DOHH2 (cell line): Measurements from ENCODE around the gene DUSP8.
"Not testable (repeated sequence)": the region's sequence is repeated elsewhere in the genome, so short reads cannot be mapped to it uniquely, and the experiment has no call there.

Source experiments
- H3F3A ChIP-seq: fragments of 200-600 bp; sonication (generic), shearing (Covaris generic); 2 replicates; pipeline ENCODE4 v1.6.0; 2016; ENCODE audit warnings: antibody characterized with exemption, mild to moderate bottlenecking; ENCODE audit not compliant: control insufficient read depth, insufficient read depth
- H3K27ac ChIP-seq: fragments of 200-600 bp; sonication (generic); 2 replicates; pipeline ENCODE4 v1.5.1; 2014; ENCODE audit warnings: low read depth, mild to moderate bottlenecking, low read length, moderate library complexity
- H3K27me3 ChIP-seq: fragments of 200-600 bp; sonication (generic); 2 replicates; pipeline ENCODE4 v1.6.1; 2014; ENCODE audit warnings: mild to moderate bottlenecking, low read length, mixed read lengths; ENCODE audit not compliant: control insufficient read depth
- H3K36me3 ChIP-seq: fragments of 200-600 bp; sonication (generic); 2 replicates; pipeline ENCODE4 v1.6.1; 2014; ENCODE audit warnings: mild to moderate bottlenecking, low read length, moderate library complexity, mixed read lengths; ENCODE audit not compliant: control insufficient read depth
- H3K4me1 ChIP-seq: fragments of 200-600 bp; sonication (generic); 2 replicates; pipeline ENCODE4 v1.6.1; 2014; ENCODE audit warnings: mild to moderate bottlenecking, low read length, mixed read lengths; ENCODE audit not compliant: control insufficient read depth
- H3K4me2 ChIP-seq: fragments of 200-600 bp; sonication (generic); 2 replicates; pipeline ENCODE4 v1.6.0; 2014; ENCODE audit warnings: mild to moderate bottlenecking, low read length, moderate library complexity
- H3K4me3 ChIP-seq: fragments of 200-600 bp; sonication (generic); 2 replicates; pipeline ENCODE4 v1.5.1; 2014; ENCODE audit warnings: mild to moderate bottlenecking, low read length, mixed read lengths
- H3K79me2 ChIP-seq: fragments of 200-600 bp; sonication (generic); 2 replicates; pipeline ENCODE4 v1.6.1; 2014; ENCODE audit warnings: mild to moderate bottlenecking, low read length, mixed read lengths; ENCODE audit not compliant: control insufficient read depth
- H3K9me2 ChIP-seq: fragments of 200-600 bp; sonication (generic); replicated peaks from 2 replicates; pipeline ENCODE4 v1.6.1; 2014; ENCODE audit warnings: mild to moderate bottlenecking, low read length, mixed read lengths; ENCODE audit not compliant: control insufficient read depth
- H3K9me3 ChIP-seq: fragments of 200-600 bp; sonication (generic); 2 replicates; pipeline ENCODE4 v1.6.1; 2014; ENCODE audit warnings: antibody characterized with exemption, low read length, mixed read lengths; ENCODE audit not compliant: control insufficient read depth, insufficient read depth
- H4K20me1 ChIP-seq: fragments of 200-600 bp; sonication (generic); 2 replicates; pipeline ENCODE4 v1.6.0; 2014; ENCODE audit warnings: low read depth, mild to moderate bottlenecking, antibody characterized with exemption, low read length, moderate library complexity; ENCODE audit not compliant: control insufficient read depth, insufficient read depth
- EZH2phosphoT487 ChIP-seq: fragments of 200-600 bp; sonication (generic); IDR thresholded peaks from 2 replicates; pipeline ENCODE4 v1.6.1; 2017; ENCODE audit warnings: borderline replicate concordance, mild to moderate bottlenecking, antibody characterized with exemption, low read length, moderate library complexity, mixed read lengths
- TF ChIP-seq, protein P1 (sequence below): fragments of 200-600 bp; sonication (generic); IDR thresholded peaks from one replicate; pipeline ENCODE4 v1.5.1; 2014; ENCODE audit warnings: antibody characterized with exemption, mild to moderate bottlenecking, low read depth, low read length; ENCODE audit not compliant: poor library complexity, severe bottlenecking

DUSP8 gene

DNA sequence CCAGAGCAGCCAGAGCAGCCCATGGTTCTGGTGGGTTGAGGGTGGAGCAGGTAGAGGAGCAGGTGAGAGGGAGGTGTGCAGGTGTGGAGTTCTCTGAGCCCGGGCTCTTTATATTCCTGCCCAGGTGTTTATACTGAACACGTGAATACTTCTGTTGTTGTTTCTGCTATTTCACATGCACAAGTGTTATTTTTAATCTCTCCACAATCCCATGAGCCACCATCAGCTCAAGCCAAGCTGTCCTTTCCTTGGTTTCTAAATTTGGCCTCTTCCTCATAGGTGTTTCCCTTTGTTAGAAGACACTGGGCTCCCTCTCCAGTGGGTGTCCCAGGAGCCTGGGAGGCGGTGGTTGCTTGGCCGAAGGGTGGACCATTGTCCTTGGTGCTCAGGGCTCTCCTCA, 36.3 kb upstream of the DUSP8 start, which contains the start of gene KRTAP5-3:
TSS of gene KRTAP5-3 (minus strand) at position 101 of the 400 bp plus-strand sequence. CDS start at position 23, 78 bp downstream.
- Histone ChIP-seq H3K4me2 (no peak within 1 kb of the TSS), H4K20me1 (no peaks in the 10 kb centered on the region), H3F3A (no peaks in the 10 kb centered on the region), H3K27me3 (no peaks in the 10 kb centered on the region), H3K9me3 (no peaks in the 10 kb centered on the region), H3K9me2 (no peaks in the 10 kb centered on the region), H3K27ac (no peak within 1 kb of the TSS), H3K36me3 (no peaks in the 10 kb centered on the region), H3K4me3 (no peak within 1 kb of the TSS), H3K4me1 (no peaks in the 10 kb centered on the region), H3K79me2 (no peaks in the 10 kb centered on the region)
- TF ChIP-seq EZH2phosphoT487 = no peak
- TF ChIP-seq, protein P1, sequence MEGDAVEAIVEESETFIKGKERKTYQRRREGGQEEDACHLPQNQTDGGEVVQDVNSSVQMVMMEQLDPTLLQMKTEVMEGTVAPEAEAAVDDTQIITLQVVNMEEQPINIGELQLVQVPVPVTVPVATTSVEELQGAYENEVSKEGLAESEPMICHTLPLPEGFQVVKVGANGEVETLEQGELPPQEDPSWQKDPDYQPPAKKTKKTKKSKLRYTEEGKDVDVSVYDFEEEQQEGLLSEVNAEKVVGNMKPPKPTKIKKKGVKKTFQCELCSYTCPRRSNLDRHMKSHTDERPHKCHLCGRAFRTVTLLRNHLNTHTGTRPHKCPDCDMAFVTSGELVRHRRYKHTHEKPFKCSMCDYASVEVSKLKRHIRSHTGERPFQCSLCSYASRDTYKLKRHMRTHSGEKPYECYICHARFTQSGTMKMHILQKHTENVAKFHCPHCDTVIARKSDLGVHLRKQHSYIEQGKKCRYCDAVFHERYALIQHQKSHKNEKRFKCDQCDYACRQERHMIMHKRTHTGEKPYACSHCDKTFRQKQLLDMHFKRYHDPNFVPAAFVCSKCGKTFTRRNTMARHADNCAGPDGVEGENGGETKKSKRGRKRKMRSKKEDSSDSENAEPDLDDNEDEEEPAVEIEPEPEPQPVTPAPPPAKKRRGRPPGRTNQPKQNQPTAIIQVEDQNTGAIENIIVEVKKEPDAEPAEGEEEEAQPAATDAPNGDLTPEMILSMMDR = no peak

DNA sequence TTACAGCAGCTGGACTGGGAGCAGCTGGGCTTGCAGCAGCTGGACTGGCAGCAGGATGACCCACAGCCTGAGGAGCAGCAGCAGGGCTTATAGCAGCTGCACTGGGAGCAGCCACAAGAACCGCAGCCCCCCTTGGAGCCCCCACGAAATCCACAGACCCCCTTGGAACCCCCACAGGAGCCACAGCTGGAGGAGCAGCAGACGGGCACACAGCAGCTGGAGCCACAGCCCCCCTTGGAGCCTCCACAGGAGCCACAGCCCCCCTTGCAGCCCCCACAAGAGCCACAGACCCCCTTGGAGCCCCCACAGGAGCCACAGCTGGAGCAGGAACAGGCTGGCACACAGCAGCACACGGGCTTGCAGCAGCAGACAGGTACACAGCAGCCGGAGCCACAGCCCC, 35.8 kb upstream of the DUSP8 start:
- not testable (repeated sequence) for H3K27me3 ChIP-seq

DNA sequence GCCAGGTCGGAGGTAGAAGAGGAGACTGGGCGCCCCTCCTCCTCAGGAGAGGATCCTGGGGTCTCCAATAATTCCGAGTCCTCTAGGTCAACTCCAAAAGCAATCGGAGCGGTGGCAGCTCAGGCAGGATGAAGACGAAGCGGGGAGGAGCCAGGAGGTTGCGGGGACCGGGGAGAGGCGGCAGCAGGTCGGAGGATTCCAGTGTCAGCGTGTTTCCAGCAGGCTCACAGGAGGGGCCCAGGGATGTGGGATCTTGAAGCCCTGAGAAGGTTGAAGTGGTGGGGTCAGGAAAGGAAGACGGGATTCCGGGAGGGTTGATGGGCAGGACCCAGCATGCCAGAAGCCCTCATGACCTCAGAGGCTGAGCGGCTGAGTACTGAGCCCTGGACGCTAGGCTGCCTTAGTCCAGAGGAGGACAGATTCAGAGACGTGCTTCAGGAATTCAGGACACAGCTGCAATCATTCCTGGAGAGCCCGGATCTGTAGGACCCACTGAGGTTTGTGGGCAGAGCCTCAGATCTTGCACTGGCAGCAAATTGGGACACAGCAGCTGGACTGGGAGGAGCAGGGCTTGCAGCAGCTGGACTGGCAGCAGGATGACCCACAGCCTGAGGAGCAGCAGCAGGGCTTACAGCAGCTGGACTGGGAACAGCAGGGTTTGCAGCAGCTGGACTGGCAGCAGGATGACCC, 35.2 kb upstream of the DUSP8 start:
- H3F3A ChIP-seq, H4K20me1 ChIP-seq, H3K4me1 ChIP-seq, H3K27ac ChIP-seq, H3K27me3 ChIP-seq, H3K9me2 ChIP-seq, H3K79me2 ChIP-seq, H3K9me3 ChIP-seq, H3K4me2 ChIP-seq, H3K4me3 ChIP-seq, H3K36me3 ChIP-seq: not testable (repeated sequence)

More for the DNA sequence above, 35.8 kb upstream of the DUSP8 start:
- not testable (repeated sequence) for H3F3A ChIP-seq, H3K79me2 ChIP-seq, H3K36me3 ChIP-seq, H3K4me3 ChIP-seq, H3K4me1 ChIP-seq, H4K20me1 ChIP-seq, H3K27ac ChIP-seq, H3K9me2 ChIP-seq, H3K4me2 ChIP-seq, H3K9me3 ChIP-seq

DNA sequence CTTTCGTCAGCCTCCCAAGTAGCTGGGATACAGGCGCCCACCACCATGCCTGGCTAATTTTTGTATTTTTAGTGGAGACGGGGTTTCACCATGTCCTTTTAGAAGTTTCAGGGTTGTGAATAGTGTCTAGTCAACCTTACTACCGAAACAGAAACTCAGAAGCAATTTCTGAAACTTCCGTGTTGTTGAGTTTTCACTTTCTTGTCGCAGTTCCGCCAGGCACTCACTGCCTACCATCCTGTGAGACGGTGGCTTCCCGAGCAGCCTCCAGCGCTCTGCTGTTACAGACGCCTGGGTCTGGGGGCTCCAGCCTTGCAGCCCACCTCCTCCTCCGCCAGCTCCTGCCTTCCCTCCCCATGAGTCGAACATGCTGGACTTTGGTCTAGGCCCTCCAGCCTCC, 33.9 kb upstream of the DUSP8 start:
- not testable (repeated sequence) for H3K27ac ChIP-seq, H3K79me2 ChIP-seq, H3F3A ChIP-seq, H3K9me2 ChIP-seq, H3K36me3 ChIP-seq, H3K4me3 ChIP-seq, H3K4me2 ChIP-seq, H4K20me1 ChIP-seq, H3K27me3 ChIP-seq, H3K9me3 ChIP-seq, H3K4me1 ChIP-seq

DNA sequence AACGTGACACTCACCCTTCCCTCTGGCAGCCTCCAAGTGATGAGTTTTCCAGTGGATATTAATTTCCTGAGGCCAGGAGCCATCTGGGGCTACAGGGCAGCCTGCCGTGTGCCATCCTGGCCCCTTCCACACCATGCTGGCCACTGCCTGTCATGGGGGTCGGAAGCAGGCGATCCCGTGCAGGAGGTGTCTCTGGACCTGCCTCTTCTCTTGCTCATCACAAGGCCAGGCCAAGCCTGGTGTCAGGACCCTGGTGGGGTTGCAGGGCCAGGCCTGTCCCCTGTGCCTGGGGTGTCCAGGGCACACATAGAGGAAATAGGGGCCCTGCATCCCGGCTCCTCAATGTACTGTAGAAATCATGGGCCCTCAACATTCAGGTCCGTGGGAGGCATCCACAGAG, 32.6 kb upstream of the DUSP8 start:
- no peaks in the 10 kb centered on the region for H3F3A ChIP-seq
- H3K4me1 ChIP-seq = no peaks in the 10 kb centered on the region
- no peaks in the 10 kb centered on the region for H4K20me1 ChIP-seq
- H3K4me2 ChIP-seq = no peak overlapping the region
- no peak overlapping the region for H3K27ac ChIP-seq
- peaks cover 14% of the 10 kb centered on the region for H3K27me3 ChIP-seq
- TF ChIP-seq, protein P1 = no peak
- TF ChIP-seq EZH2phosphoT487 = no peak
- H3K36me3 ChIP-seq = no peaks in the 10 kb centered on the region
- no peaks in the 10 kb centered on the region for H3K9me2 ChIP-seq
- H3K4me3 ChIP-seq = no peak overlapping the region
- no peaks in the 10 kb centered on the region for H3K79me2 ChIP-seq
- H3K9me3 ChIP-seq = no peaks in the 10 kb centered on the region
